HuH-7.5 (cell line): Measurements from ENCODE around the gene TRIM14.
A peak's percentile ranks its signal among the peaks of the same experiment; 100 is the strongest.
"Not testable (repeated sequence)": the region's sequence is repeated elsewhere in the genome, so short reads cannot be mapped to it uniquely, and the experiment has no call there.

Experiments used
- DNase-seq: peaks from one replicate; pipeline ENCODE4 v3.0.0; 2011; ENCODE audit warnings: low spot score

Gene TRIM14

DNA sequence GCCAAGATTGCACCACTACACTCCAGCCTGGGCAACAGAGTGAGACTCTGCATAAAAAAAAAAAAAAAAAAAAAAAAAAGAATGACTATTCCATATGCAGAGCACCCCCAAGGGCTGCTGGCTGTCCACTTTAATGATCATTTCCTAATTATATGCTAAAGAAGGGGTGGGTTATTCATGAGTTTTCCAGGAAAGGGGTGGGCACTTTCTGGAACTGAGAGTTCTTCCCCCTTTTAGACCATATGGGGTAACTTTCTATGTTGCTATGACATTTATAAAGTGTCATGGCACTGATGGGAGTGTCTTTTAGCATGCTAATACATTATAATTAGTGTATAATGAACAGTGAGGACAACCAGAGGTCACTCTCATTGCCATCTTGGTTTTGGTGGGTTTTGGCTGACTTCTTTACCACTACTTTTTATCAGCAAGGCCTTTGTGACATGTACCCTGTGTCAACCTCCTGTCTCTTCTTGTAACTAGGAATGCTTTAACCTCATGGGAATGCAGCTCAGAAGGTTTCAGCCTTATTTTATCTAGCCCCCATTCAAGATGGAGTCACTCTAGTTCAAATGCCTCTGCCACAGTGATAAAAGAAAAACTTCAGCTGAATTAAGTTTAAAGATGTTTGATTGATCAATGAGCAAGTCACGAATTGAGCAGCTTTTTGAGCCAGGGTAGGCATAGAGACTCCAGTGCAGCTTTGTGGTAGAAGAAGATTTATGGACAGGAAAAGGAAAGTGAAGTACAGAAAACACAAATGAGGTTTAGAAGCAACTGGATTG lies 69.5 kb downstream of the TRIM14 start:
- no peak for DNase-seq

DNA sequence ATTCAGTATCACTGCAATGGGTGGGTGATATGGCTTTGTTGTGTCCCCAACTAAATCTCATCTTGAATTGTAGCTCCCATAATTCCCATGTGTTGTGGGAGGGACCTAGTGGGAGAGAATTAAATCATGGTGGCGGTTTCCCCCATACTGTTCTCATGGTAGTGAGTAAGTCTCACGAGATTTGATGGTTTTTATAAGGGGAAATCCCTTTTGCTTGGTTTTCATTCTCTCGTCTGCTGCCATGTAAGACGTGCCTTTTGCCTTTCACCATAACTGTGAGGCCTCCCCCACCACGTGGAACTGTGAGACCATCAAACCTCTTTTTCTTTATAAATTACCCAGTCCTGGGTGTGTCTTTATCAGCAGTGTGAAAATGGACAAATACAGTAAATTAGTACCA lies 72.0 kb downstream of the TRIM14 start:
- no peak for DNase-seq

DNA sequence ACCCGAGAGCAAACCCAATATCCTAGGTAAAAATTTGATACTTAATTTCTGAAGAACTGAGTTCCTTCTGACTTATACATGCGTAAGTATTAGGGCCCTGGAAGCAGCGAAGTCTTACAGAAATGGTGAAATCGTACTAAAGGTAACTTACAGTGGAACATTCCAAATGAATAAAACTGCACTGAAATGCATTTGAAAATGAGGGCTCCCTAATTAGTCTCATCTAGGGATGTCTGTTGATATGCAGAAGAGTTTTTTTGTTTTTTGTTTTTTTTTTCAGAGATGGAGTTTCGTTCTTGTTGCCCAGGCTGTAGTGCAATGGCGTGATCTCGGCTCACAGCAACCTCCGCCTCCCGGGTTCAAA lies 72.9 kb downstream of the TRIM14 start:
- DNase-seq = no peak

DNA sequence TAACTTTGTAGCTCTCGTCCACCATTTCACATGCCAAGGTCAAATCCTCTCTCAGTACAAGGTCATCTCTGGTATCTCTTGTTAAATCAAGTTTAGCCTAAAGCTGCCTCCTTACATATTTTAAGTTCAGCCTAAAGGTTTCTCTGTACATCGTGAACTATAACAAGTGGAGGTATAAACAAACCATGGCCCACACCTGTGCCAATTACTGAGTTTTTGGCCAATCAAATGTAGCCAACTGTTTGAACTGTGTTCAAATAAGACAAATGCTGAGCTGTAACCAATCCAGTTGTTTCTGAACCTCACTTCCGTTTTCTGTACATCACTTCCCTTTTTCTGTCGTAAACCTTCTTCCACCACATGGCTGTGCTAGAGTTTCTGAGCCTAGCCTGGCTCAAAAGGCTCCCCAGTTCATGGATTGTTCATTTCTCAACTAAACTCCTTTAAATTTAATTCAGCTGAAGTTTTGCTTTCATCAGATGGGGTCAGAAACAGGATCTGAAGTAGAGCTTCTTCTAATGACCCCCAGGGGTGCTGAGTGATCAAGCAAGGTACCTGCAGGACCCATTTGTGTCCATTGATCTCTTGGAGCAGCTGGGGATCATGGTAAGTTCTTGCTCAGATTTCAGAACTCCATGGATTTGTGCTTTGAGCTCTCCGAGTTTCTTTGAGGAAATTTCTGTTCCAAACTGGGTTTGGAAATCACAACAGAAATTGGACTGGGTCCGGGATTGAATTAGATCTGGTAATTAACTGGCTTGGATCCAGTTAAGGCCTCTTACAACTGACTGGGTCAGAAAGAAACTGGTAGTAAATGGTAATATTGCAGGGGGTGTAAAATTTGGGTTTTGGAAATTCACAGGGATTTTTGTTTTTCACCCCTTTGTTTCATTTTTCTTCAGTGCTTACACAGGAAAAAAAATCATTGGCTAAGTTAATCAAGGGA lies 73.5 kb downstream of the TRIM14 start:
- no peak for DNase-seq

DNA sequence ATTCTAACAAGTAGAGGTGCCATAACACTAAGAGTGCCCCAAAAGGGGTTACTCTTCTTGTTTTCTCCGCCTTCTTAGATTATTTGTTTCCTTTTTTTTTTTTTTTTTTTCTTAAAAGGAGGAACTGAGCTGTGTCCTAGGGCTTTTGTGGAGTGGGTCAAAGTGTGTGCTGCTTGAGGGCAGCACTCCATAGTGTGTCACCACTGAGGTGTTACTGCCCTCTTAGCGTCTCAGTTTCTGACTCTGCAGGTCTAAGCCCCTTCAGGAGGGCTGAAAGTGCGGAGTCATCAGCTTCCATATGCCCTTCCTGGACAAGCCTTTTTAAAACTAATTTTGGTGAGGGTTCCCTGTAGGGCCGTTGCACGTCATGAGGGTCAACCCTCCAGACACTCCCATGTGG lies 75.1 kb downstream of the TRIM14 start:
- DNase-seq = no peak

DNA sequence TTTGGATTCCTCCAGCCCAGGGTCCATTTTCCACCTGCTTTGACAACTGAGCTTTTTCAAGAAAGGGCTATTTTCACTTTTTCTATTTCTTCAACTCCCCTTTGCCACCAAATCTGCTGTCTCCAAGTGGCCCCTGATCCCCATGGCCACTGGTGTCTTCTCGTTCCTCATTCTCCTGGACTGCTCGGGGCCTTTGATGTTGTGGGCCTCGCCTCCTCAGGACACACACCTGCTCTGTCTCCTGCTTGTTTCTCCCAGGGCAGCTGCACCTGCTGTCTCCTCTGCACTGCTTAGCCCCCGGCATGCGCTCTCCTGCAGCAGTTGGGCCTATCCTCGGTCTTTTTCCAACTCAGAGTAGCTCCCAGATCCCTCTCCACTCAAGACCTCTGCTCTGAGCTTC lies 78.8 kb downstream of the TRIM14 start:
- DNase-seq = no peak

DNA sequence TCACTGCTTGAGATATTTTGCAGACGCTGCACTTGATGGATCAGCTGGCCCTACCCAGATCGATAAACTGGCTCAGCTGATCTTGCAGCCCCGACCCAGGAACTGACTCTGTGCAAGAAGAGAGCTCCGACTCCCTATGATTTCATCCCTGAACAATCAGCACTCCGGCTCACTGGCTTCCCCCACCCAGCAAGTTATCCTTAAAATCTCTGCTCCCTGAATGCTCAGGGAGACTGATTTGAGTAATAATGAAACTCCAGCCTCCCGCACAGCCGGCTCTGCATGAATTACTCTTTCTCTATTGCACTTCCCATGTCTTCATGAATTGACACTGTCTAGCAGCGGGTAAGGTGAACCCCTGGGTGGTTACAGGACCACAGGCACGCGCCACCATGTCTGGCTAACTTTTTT lies 79.4 kb downstream of the TRIM14 start:
- DNase-seq = no peak

DNA sequence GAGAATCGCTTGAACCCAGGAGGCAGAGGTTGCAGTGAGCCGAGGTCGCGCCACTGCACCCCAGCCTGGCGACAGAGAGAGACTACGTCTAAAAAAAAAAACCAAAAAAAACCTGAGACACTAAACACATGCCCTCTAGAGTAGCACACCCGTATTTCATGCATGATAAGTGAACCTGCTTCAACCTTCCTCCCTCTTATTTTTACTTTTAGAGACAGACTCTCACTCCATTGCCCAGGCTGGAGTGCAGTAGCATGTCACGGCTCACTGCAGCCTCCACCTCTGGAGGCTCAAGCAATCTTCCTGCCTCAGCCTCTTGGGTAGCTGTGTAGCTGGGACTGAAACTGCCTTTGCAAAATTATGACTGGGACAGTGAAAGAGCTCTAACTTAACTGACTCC lies 80.1 kb downstream of the TRIM14 start:
- DNase-seq = no peak

DNA sequence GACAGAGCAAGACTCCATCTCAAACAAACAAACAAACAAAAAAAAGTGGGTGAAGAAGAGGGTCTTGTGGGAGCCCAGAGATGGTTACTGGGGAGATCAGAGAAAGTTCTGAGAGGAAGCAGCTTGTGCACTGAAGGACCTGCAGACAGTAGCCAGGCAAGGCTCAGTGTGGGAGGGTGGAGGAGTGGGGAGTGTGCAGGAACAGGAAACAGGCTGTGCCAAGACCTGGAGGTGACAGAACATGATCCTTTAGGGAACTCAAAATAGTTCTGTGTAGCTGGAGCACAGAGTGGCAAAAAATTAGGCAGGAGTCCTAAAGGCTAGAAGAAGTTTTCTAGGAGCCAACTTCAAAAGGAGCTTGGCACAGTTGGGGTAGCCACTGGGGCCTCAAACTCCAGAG lies 81.7 kb downstream of the TRIM14 start:
- DNase-seq = no peak

DNA sequence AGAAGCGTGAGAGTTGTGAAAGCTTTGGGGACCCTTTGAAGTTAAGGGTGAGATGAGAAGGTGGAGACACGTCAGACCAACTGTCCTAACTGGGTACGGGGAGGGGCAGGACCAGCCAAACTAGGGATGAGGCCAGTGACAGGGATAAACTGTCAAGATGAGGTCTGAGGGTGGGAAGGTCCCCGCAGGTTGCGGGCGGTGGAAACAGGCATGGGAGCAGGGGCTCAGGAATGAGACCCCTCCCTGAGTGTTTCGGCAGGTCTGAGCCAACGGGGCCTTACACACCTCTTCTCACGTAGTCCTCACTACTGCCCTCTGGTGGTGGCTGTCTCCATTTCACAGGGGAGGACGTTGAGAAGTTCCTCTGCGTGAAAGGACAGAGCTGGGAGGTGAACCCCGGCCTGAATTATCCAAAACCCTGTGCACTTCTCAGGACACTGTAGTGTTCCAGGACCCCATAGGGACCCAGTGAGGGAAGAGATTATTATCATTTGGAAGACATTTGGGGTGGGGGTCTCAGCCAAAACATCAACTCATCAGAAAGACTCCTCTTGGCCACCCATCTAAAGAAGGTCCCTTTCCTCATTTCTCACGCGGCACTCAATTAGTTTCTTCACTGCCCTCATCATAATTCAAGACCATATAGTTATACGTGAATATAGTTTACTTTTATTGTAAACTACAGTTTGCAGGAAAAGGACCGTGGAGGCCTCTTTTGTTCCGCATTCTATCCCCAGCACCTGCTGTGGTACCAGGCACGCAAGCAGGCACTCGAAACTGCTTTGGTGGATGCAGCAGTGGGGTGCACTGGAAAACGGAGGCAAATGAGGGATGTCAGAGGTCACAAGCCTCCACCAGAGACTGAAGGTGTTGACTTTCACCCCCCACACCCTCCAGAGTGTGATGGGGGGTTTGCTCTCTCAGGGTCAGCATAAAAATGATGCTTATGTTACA lies 84.2 kb downstream of the TRIM14 start:
- DNase-seq = peak; percentile 70

DNA sequence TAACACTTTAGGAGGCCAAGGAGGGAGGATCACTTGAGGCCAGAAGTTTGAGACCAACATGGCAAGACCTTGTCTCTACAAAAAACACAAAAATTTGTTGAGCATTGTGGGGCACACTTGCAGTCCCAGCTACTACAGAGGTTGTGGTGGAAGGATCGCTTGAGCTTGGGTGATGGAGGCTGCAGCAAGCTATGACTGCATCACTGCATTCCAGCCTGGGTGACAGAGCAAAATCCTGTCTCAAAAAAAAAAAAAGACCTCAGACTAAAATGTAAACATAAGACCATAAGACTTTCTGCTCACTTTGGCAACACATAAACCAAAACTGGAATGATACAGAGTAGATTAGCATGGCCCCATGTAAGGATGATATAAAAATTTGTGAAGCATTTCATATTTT lies 87.1 kb downstream of the TRIM14 start:
- no peak for DNase-seq

DNA sequence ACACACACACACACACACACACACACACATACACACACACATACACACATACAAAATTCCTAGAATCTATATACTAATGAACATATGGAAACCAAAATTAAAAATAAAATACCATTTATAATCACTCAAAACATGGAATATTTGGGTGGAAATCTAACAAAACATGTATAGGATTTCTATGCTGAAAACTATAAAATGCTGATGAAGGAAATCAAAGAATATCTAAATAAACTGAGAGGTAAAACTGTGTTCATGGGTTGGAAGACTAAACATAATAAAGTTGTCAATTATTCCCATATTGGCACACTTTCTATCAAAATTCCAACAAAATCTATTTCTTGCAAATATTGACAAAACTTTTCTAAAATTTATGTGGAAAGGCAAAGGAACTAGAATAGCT lies 87.9 kb downstream of the TRIM14 start:
- no peak for DNase-seq

DNA sequence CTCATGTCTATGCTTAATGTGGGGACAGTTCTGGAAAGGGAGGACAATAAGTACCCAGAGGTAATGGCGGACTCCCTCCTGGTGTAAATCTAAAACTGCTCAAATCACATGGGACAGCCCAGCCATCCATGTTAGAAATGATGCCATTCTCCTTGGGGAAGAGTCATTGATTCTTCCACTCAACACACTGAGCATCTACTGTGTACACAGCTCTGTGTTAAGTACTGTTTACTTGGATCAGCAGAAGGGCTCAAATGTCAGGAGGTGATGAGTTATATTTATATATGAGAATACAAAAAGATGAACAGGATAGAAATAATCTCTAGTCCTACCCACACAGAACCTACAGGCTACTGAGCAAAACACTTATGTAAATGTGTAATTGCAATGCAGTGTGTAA lies 94.3 kb downstream of the TRIM14 start:
- no peak for DNase-seq

DNA sequence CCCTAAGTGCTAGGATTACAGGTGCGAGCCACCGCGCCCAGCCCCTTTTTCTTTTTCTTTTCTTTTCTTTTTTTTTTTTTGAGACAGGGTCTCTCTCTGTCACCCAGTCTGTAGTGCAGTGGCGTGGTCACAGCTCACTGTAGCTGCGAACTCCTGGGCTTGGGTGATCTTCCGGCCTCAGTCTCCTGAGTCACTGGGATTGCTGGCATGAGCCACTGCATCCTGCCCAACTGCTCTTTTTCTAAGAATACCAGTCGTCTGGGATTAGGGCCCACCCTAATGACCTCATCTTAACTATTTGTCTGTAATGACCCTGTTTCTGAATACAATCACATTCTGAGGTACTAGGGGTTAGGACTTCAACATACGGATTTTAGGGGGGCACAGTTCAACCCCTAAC lies 96.6 kb downstream of the TRIM14 start:
- no peak for DNase-seq

DNA sequence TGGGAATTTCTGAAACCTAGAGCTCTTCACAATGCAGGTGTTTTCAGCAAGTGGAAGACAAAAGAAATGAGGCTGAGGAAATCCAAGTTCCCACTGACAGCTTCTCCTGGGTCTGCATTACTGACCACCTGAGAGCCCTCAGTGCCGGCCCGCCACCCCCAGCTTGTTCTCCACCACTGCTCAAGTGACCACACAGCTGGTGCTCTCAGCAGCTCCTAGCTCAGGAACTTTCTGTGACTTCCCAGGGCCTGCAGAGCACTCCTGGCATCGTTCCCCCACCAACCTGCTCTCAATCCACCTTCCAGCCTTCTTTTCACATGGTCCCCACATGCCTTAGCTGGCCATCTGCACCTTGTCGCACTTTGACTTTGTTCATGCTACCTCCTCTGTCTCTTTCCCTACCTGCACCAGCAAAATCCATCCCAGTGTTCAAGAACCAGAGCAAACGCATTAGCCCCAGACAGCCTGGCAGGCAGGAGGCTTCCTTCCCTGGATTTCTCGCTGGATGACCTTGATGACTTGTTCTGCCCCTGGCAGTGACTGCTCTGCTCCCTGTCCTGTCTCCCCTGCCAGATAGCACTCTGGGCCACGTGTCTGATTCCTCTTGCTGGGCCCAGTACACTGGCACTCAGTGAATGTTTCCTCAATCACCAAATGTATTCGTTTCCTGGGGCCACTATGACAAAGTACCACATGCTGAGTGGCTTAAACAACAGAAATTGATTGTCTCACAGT lies 97.5 kb downstream of the TRIM14 start:
- no peak for DNase-seq

DNA sequence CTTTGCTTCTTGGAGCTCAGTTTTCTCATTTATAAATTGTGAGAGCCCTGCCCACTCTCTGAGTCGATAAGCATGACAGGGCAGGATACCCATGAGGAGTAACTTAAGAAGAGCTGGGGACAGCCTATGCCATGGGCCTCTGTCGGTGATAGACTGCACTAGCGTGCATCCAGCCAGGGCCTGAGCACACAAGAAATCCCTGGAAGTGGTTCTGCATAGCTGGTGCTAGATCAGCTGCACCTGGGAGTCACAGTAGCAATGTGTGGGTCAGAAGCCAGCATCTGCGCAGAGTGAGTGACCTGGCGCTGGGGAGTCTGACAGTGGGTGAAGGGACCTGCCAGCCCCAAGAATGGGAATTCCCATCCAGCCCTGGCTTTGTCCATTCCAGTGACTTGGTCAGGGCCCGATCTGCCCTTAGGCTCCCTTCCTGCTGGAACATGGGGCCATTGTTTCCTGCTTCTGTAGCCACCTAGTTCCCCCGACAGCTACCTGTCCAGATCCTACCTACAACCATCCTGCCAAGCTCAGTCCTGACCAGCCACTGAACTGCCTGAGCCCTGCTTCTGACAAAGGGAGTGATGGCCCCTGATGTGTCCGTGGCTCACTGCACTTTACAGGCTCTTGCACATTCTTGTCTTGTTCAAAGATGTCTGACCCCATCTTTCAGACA lies 98.4 kb downstream of the TRIM14 start:
- no peak for DNase-seq

DNA sequence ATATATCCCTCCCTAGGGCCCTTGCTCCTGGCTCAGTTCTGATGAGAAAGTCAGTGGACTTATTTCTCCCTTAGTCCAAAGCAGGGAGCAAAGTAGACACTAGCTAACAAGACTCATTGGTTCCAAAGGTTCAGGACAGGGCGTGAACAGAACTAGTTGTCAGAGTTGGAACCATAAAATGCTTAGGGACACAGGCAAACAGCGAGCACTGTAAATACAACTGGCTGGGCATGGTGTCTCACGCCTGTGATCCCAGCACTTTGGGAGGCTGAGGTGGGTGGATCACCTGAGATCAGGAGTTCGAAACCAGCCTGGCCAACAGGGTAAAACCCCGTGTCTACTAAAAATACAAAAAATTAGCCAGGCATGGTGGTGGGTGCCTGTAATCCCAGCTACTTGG lies 99.2 kb downstream of the TRIM14 start:
- not testable (repeated sequence) for DNase-seq
